Fibroblast of the aortic adventitia (primary cell): ENCODE data around the gene TUBB4A. TPM values are rescaled to one million over a fixed set of nuclear protein-coding genes. Genes with fewer than 3 reads are reported as not detected.
A peak's percentile ranks its signal among the peaks of the same experiment; 100 is the strongest.

ENCODE experiments used
- DNase-seq: peaks from one replicate; pipeline ENCODE4 v3.0.0-alpha.2; 2010; ENCODE audit warnings: low read depth
- H3K4me3 ChIP-seq: 2 replicates; pipeline ENCODE4 v1.5.1; 2011; ENCODE audit warnings: low read depth, mild to moderate bottlenecking, control low read depth, low read length, moderate library complexity
- CTCF ChIP-seq: IDR thresholded peaks from 2 replicates; pipeline ENCODE4 v1.5.1; 2011; ENCODE audit warnings: mild to moderate bottlenecking, low read length, control low read depth, inconsistent platforms; ENCODE audit not compliant: insufficient read depth
- total RNA-seq: library from RNA; depleted of rRNA; stranded (reverse); fragments of >200 nt; gene quantifications from 2 replicates; pipeline ENCODE4 v1.2.3, GENCODE V29; 2012; ENCODE audit warnings: low replicate concordance

TUBB4A gene
- total RNA-seq, 1 donor = not detected

DNA sequence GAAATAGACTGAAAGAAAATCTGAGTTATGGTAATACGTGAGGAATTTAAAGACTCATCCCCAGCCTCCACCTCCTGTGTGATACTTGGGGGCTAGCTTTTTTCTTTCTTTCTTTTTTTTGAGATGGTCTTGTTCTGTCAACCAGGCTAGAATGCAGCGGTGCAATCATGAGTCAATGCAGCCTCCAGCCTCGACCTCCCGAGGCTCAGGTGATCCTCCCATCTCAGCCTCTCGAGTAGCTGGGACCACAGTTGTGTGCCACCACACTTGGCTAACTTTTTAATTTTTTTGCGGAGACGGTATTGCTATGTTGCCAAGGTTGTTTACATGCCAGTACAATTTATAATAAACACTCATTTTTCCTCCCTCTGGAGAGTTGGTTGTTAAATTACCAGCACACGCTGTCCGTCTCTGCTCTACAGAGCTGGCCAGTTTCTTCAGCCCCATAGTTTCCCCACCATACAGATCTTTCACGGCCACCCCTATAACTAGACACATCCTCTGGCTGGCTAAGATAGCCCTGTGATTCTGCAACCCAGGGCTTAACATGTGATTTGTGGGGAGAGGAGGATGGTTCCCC is 33.5 kb upstream of the TUBB4A start:
- DNase-seq = no peak
- no peak overlapping the region for H3K4me3 ChIP-seq
- no peak for TF ChIP-seq CTCF

GRCh38 chr19:6534451-6535093 is 32.5 kb upstream of the TUBB4A start:
- no peak for TF ChIP-seq CTCF
- DNase-seq = no peak
- no peak overlapping the region for H3K4me3 ChIP-seq

DNA sequence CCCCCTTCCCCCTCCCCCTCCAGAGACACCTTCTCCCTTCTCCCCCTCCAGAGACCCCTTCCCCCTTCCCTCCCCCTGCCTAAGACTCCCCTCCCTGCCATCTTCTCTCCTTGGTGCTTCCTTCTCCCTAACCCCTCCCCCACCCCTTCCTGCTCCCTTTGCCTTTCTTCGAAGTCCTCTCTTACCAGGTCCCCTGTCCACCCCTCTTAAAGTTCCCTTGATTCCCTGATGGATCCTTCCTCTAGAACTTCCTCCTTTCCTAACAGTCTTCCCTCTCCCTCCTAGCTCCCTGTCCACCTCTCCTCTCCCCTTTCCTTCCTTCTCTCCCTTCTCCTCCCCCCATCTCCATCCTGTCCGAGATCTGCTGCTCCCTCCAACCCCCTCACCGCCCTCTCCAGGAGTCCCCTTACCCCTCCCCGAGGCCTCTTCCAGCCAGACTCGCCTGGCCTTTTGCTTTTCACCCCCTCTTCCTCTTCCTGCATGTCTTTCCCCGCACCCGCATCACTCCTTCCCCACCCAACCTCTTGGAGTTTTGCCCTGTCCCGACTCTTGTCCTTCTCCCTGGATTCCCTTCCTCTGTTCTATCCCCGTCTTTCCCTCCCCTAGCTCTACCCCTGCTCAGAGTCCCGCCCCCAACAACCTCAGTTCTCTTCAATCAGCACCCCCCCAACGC is 31.8 kb upstream of the TUBB4A start:
- TF ChIP-seq CTCF = no peak
- H3K4me3 ChIP-seq = no peak overlapping the region
- DNase-seq = no peak

GRCh38 chr19:6533000-6533328 is 30.9 kb upstream of the TUBB4A start:
- no peak for DNase-seq
- TF ChIP-seq CTCF = no peak
- no peak overlapping the region for H3K4me3 ChIP-seq

DNA sequence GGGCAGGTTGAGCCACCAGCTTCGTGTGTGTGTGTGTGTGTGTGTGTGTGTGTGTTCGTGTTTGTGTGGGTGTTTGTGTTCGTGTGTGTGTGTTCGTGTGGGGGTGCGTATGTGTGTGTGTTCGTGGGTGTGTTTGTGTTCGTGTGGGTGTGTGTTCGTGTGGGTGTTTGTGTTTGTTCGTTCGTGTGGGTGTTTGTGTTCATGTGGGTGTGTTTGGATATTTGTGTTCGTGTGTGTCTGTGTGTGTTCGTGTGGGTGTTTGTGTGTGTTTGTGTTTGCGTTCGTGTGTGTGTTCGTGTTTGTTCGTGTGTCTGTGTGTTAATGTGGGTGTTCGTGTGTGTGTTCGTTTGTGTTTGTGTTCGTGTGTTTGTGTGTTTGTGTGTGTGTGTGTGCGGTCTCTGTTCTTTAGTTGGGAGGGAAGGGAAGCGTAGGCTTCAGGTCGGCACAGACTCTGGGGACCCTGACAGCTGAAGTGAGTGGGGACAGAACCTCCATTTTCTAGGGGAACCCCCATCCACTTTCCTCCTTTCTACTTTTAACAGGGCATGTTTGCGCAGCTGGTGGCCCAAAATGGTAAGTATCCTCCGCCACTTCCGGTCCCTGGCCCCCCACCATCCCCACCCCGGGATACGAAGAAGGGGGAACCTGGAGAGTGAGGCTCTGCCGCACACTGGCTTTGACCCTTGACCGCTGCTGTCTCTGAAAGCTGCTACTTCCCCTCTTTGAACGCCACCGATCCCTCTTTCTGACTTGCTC is 30.3 kb upstream of the TUBB4A start:
- no peak for TF ChIP-seq CTCF
- DNase-seq = no peak
- H3K4me3 ChIP-seq = peak overlapping the region; percentile 96

DNA sequence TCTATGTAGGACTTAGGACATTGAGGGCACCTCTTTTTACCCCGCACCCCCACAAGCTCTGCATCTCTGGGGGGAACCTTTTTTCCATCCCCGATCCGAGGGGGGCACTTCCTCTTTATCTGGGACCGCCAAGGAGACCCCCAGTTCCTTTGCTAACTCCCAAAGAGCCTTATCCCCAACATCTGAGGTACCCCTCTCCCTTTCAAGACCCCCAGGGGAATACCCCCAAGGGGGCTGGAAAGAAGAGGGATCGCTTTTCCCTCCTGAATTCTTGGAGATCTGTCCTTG is 29.8 kb upstream of the TUBB4A start:
- peak overlapping the region; percentile 96 for H3K4me3 ChIP-seq
- no peak for TF ChIP-seq CTCF
- DNase-seq = no peak
